ENCODE data around the gene DOCK6. TPM values are rescaled to one million over a fixed set of nuclear protein-coding genes. Genes with fewer than 3 reads are reported as not detected.

DOCK6 gene
- polyA plus RNA-seq, 1 donor (not counting 4 experiments of a cell fraction or from before 2014, with no cell fraction given), result 9.1 TPM

- Histone ChIP-seq H3K79me2 (ENCODE audit: control insufficient read depth, insufficient read depth, low read length) (no peaks in the 10 kb centered on the region), H3K4me1 (ENCODE audit: control insufficient read depth, extremely low read depth, insufficient read depth, low read length) (no peaks in the 10 kb centered on the region), H3K4me2 (ENCODE audit: control insufficient read depth, extremely low read depth, insufficient read depth, low read depth, low read length) (no peak overlapping the region), H3K9me1 (ENCODE audit: control insufficient read depth, extremely low read depth, insufficient read depth, low read length) (no peaks in the 10 kb centered on the region), H3K27ac (ENCODE audit: control insufficient read depth, insufficient read depth, low read length) (no peak overlapping the region), H3K4me3 (ENCODE audit: control insufficient read depth in 2 of 3, extremely low read depth in 1 of 3, insufficient read depth in 2 of 3, low read depth in 1 of 3, low read length in 3 of 3) (no peak overlapping the region), H4K20me1 (ENCODE audit: control insufficient read depth, extremely low read depth, insufficient read depth, low read length) (no peaks in the 10 kb centered on the region), H3K9ac (ENCODE audit: control insufficient read depth, extremely low read depth, insufficient read depth, low read length) (no peak overlapping the region), H3K27me3 (ENCODE audit: control insufficient read depth, extremely low read depth, insufficient read depth, low read length) (no peaks in the 10 kb centered on the region), H2AFZ (ENCODE audit: control insufficient read depth, low read length) (no peak overlapping the region), H3K9me3 (ENCODE audit: control insufficient read depth, low read depth, low read length) (no peaks in the 10 kb centered on the region), H3K36me3 (ENCODE audit: control insufficient read depth in 2 of 2, extremely low read depth in 1 of 2, insufficient read depth in 2 of 2, low read length in 2 of 2) (peaks cover 14 to 30% of the 10 kb centered on the region in 2 experiments)
- FAIRE-seq (no peak), DNase-seq (ENCODE audit: low read depth, low spot score) (no peak)
- dilution Hi-C loops (cut with MboI; ENCODE audit: extremely low pct_ligation_motif_present, low sequenced_read_pairs), result no loop called here
- TF ChIP-seq CTCF (optimal IDR thresholded peaks at IDR 0.05 in 1 of 3, IDR thresholded peaks at IDR 0.05 in 1 of 3, conservative IDR thresholded peaks at IDR 0.05 in 1 of 3; ENCODE audit: extremely low read depth in 1 of 3, insufficient read depth in 2 of 3, low read length in 3 of 3), result no peak
- no peak for TF ChIP-seq EZH2 (IDR thresholded peaks at IDR 0.05; ENCODE audit: low read length)
These were observed 25.7 kb downstream of the DOCK6 start for GRCh38 chr19:11236324-11237301.

- Histone ChIP-seq H3K27ac (ENCODE audit: control insufficient read depth, insufficient read depth, low read length) (no peak overlapping the region), H4K20me1 (ENCODE audit: control insufficient read depth, extremely low read depth, insufficient read depth, low read length) (no peaks in the 10 kb centered on the region), H3K36me3 (ENCODE audit: control insufficient read depth in 2 of 2, extremely low read depth in 1 of 2, insufficient read depth in 2 of 2, low read length in 2 of 2) (peaks cover 7 to 31% of the 10 kb centered on the region in 2 experiments), H3K4me2 (ENCODE audit: control insufficient read depth, extremely low read depth, insufficient read depth, low read depth, low read length) (no peak overlapping the region), H3K27me3 (ENCODE audit: control insufficient read depth, extremely low read depth, insufficient read depth, low read length) (no peaks in the 10 kb centered on the region), H3K79me2 (ENCODE audit: control insufficient read depth, insufficient read depth, low read length) (no peaks in the 10 kb centered on the region), H3K4me3 (ENCODE audit: control insufficient read depth in 2 of 3, extremely low read depth in 1 of 3, insufficient read depth in 2 of 3, low read depth in 1 of 3, low read length in 3 of 3) (no peak overlapping the region), H3K9me3 (ENCODE audit: control insufficient read depth, low read depth, low read length) (no peaks in the 10 kb centered on the region), H3K9ac (ENCODE audit: control insufficient read depth, extremely low read depth, insufficient read depth, low read length) (no peak overlapping the region), H3K4me1 (ENCODE audit: control insufficient read depth, extremely low read depth, insufficient read depth, low read length) (no peaks in the 10 kb centered on the region), H2AFZ (ENCODE audit: control insufficient read depth, low read length) (no peak overlapping the region), H3K9me1 (ENCODE audit: control insufficient read depth, extremely low read depth, insufficient read depth, low read length) (no peaks in the 10 kb centered on the region)
- TF ChIP-seq CTCF (optimal IDR thresholded peaks at IDR 0.05 in 1 of 3, IDR thresholded peaks at IDR 0.05 in 1 of 3, conservative IDR thresholded peaks at IDR 0.05 in 1 of 3; ENCODE audit: extremely low read depth in 1 of 3, insufficient read depth in 2 of 3, low read length in 3 of 3) (no peak), EZH2 (IDR thresholded peaks at IDR 0.05; ENCODE audit: low read length) (no peak)
- no peak for DNase-seq (ENCODE audit: low read depth, low spot score)
- dilution Hi-C loops (cut with MboI; ENCODE audit: extremely low pct_ligation_motif_present, low sequenced_read_pairs), result no loop called here
- no peak for FAIRE-seq
These were observed 27.7 kb downstream of the DOCK6 start for GRCh38 chr19:11234486-11235075.

Data from keratinocyte (primary cell).